Right renal cortex interstitium (tissue), 3 donors: Measurements from ENCODE around the gene SAMD4A. TPM values are rescaled to one million over a fixed set of nuclear protein-coding genes. Genes with fewer than 3 reads are reported as not detected.
"Not testable (repeated sequence)": the region's sequence is repeated elsewhere in the genome, so short reads cannot be mapped to it uniquely, and the experiment has no call there.

Experiments
- DNase-seq, 3 donors: peaks; one replicate each; pipeline ENCODE4 v3.0.0-alpha.2; 2013; ENCODE audit warnings: low read depth in 3 of 3, low spot score in 2 of 3
- polyA plus RNA-seq, 3 donors: library from polyadenylated mRNA; unstranded; fragments of 120-200 nt; gene quantifications; one replicate each; pipeline ENCODE4 v1.2.1, GENCODE V29; 2013; ENCODE audit not compliant: insufficient read length in 3 of 3

SAMD4A gene
- polyA plus RNA-seq, 3 donors = 7.8 to 8.1 (median 8.0) TPM

DNA sequence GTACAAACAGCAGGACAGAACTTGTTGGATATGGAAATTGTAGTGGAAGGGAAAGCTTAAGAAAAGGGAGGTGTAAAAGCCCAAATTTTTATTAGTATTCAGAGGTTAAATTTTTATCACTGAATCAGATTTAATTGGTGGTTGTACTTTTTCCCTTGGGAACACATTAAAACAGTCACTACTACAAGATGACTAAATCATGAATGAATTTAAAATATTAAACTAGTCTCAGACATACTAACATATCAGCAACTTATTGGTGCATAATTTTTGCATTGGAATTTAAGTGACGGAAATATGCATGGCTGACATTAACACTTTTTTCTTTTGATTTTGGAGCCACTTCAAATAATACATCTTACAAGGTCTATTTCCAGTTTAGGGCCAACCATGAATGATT is 27.6 kb downstream of the SAMD4A start:
- no peak for DNase-seq

DNA sequence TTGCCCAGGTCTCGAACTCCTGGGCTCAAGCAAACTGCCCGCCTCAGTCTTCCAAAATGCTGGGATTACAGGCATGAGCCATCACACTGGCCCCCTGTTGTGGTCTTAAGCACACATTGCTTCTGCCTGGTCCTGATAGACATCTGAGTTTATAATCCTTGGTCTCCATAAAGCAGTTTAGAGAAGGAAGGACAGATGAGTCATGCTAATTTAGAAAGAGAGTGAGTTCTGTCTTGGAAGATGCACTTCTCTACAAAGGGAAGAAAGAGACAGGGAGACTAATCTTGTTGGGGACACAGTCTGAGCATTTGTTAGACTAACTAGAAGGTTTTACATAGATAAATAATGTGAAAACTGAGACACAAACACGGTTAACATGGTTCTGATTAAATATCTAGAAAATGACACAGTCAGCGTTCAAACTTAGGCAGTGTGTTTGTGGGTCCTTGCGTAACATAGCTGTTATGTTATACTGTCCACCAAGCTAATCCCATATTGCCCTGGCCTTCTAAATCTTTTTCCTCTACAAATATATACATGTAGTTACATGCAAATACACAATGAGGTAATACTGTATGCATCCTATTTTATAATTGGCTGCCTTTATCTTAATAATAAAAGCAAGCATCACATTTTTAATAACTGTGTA is 31.0 kb downstream of the SAMD4A start:
- DNase-seq = no peak

DNA sequence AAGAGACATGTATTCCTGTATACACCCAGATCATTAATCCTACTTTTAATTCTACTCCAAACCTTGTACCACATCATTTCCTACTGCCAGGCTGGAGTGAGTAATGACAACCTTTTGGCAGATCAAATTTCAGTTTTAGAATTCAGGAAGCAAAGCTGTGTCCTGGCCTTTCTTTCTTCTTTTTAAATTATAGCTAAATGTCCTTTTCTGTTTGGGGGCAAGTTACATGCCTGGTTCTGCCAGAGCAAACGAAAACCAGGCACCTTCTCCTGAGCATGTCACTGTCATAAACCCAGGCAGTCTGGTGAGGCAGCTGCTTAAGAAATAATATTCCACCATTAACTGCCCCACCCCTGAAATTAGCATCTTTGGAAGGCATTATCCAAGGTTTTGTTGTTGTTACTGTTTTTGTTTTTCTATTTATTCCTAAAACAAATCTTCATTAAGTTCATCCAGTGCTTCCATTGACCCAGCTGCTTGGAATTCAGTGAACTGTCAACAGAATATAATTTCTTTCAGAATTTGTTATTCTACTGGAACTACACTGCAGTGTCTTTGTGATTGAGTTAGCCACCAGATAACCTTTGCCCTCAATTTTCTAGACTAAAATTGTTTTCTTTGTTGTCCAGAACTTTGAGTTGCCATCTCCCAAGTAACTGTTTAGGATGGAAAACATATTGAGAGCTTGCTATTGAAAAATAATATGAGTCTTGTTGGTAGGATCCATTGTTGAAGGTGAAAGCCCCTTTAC is 33.2 kb downstream of the SAMD4A start:
- DNase-seq = peak in 1 of 3 donors; percentile 29

DNA sequence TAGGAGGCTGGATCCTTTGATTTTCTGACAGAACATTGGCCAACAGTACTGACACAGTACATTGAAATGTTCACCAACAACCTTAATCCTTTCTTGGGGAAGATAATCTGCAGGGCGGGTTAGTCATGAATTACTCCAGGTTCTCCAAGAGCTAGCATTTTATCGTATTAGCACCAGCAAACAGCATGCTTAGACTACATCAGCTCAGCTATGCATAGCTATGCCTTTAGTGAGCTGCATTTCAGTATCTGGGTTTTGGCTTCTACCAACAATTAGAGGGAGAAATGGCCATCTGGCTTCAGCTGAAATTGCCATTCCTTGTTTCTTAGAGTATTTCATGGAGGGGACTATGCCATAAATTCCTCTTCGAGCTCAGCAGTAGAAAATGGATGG is 33.8 kb downstream of the SAMD4A start:
- DNase-seq = no peak

DNA sequence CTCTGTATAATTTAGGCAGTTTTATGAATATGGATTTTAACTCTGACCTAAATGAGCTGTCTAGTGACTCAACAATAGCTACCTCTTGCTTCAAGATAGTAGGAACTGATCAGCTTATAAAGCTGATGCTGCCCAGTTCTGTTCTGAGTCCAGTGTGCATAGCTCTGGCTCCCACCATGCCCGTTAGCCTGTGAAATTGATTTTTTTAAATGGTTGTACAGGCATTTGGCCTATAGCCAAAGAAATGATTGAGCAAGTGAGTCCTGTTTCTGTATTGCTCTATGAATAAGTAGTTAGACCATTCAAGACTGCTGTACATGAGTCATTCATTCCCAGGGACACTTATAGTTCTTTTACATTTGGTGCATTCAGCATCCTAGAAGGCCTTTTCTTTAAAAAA is 36.4 kb downstream of the SAMD4A start:
- DNase-seq = no peak

DNA sequence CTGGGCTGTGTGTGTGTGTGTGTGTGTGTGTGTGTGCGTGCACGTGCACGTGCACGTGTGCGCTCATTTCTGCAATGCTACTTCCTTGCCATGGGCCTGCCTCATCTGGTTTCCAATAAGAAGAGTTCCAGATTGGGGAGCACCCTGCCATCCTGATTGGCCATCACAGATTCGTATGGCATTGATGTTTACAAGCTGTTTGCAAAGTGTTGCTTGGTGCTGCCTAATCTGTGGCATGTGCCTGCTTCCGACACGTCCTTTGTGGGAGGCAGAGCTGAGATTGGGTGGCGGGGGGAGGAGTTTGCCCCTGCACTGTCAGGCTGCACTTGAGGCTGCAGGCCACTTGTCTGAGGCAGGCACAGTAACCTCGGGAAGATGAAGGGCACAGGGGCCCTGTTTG is 39.2 kb downstream of the SAMD4A start:
- no peak for DNase-seq

DNA sequence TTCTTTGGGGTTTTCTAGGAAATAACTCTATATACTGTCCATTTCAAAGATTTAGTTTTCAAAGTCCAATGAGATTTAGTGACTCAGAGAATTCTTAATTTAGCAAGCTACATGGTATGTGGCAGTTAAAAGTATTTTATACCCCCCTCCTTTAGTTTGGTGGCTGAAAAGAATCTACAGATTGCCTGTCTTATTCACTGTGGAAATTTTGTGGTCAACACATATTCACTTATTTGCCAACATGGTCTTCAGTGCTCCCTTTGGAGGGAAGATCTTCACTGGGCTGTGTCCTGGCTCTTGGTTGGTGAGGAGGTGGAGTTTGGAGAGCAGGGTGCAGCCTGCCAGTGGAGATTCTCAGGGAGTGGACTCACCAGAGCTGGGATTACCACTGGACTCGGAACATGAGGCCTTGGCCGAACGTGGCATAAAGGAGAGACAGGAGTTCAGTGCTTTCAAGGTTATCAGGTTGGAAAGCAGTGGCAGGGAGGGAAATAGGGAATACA is 39.8 kb downstream of the SAMD4A start:
- no peak for DNase-seq

DNA sequence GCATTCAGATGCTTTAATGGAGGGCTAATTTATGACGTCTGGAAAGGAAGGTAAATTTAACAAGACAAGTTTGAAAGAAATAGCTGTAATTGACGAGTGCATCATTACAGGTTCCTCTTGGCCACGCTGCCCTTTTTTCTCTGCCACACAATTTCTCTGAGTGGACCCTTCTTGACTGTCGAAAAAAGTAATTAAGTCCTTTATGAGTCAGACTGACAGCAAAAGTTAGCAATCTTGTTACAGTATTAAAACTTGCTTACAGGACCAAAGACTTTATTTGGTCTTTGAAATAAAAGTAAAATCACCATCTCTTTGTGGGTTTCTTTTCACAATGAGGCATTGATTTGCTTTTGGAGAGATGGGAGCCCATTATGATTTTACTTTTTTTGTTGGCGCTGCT is 42.6 kb downstream of the SAMD4A start:
- DNase-seq = no peak

DNA sequence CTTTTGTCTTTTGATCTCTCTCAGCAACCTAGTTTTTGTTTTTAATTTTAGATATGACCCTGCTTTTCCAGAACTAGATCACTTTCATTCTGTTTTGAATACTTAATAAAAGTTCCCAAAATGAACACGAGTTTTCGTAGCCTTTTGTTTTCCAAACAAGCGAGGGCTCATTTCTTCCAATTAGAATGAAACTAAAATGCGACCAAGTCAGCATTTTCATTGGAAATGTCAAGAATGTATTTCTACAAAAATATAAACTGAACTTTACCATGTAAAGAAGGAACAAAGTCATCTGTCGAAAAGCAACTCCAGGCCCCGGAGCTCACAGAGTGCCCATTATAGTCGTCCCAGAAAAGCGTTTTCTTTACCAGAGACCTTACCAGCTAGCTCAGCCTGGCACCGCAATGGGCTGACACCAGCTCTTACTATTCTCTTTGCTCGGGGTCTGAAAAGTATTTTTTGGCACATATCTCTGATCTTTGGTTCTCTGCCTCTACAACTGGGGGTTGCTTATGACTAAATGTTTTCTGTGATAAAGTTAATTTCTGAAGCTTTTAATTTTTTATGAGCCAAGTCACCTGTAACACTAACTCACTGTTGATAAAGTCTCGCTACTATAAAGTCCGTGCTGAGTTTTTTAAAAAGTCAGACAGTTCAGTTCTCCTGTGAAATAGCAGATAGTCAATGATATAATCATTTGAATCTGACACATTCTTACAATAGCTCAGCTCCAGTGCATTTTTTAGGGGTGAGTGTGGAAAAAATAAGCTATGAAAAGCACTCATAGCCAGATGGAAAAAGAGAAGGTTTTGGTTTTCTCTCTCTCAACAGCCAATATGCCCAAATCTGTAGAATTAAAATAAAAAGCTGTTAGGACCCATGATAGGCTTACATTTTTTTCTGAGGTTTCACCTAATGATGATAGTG is 43.4 kb downstream of the SAMD4A start:
- DNase-seq = no peak

GRCh38 chr14:54614296-54614695 is 47.4 kb downstream of the SAMD4A start:
- no peak for DNase-seq

DNA sequence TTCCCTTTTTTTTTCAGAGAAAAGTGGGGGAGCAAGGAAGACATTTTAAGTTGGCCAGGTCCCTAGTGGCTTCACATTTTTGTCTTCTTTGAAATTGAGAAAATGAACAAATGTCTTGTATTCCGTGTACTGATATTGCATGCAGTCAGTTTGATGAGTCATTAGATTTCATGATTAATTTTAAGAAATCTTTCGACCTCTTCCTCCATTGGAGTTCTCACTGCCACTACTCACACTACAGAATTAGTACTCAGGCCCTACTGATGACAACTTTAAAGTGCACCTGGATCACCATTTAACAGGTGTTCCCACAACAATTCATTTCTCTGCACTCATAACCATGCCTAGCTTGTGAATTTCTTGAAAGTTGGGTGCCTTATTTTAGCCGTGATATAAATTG is 50.5 kb downstream of the SAMD4A start:
- DNase-seq = no peak

DNA sequence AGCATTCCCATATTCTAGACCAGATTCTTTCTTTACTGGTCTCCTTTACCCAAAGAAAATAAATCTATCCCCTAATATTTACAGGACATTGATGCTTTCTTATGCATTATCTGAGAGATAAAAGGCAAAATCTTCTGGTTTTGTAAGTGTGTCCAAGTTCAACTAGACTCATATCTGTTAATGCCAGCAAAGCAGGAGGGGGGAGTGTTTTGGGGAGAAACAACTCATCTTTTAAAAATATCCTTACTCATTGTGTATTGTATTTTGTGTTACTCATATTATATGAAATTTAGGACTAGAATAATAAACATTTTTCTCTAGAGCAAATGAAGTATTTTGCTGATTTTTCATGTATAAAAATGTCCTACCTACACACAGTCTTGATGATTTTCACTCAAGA is 54.8 kb downstream of the SAMD4A start:
- no peak for DNase-seq

- no peak for DNase-seq
Measured at GRCh38 chr14:54622192-54622958, 55.4 kb downstream of the SAMD4A start.

DNA sequence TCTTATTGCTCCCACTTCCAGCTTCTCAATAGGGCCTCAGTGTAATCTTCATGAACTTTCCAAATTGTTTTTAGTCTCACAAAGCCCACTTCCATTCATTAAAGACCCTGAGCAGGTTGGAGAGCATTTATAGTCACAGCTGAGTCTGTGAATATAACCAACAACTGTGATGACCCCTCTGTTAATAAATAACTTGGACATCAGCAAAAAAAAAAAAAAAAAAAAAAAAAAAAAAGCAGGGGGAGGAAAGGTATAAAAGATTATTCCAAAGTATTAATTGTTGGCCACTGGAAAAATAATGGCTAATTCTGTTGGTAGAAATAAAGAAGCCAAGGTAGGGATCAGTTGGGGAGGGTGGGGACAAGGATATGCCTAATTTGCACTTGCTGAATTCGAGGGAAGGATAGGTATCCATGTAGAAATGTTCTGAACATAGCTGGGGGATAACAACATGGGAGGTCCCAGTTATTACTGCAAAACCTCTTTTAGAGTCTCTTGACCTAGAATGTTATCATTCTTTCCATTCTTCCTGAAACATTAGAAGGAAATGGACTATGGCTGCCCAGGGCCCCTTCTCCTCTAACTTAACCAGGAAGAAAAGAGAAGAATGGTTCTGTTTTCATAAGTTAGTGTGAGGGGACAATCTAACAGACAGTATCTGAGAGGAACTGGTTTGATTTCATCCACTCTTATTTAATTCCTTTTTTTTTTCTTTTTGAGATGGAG is 56.5 kb downstream of the SAMD4A start:
- no peak for DNase-seq

DNA sequence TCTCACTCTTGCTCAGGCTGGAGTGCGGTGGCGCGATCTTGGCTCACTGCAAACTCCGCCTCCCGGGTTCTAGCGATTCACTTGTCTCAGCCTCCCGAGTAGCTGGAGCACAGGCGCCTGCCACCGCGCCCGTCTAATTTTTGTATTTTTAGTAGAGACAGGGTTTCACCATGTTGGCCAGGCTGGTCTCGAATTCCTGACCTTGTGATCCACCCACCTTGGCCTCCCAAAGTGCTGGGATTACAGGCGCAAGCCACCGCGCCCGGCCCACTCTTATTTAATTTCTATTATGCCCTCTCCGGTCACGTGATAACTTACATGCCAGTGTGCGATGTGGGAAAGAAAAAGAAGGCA is 57.1 kb downstream of the SAMD4A start:
- DNase-seq = not testable (repeated sequence)

DNA sequence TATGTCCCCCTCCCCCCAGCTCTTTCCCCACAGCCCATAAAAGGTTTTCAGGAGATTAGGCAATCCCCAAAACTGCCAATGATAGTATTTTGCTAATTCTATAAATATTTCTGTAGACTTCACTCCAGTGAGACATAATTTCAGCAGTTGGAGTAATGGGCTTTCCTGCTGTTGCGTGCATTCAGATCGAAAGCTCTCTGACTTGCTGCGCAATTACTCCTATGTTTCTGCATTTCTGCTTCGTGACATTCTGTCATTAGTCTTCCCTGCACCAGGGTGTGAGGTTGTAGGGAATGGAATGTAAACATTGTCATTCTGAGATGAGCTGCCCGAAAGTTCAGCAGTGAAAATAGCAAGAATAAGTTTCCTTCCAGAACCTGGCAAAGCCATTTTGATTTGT is 58.2 kb downstream of the SAMD4A start:
- no peak for DNase-seq

- DNase-seq = no peak
Measured at GRCh38 chr14:54627219-54627539, 60.3 kb downstream of the SAMD4A start.

GRCh38 chr14:54627540-54628363 is 60.8 kb downstream of the SAMD4A start:
- peak; percentile 56 to 67 (median 59) for DNase-seq

GRCh38 chr14:54629183-54629582 is 62.3 kb downstream of the SAMD4A start:
- no peak for DNase-seq
